Type B pancreatic cell (in vitro differentiated cells): ENCODE results near the gene PIGX. TPM values are rescaled to one million over a fixed set of nuclear protein-coding genes. Genes with fewer than 3 reads are reported as not detected.

Experiments
- DNase-seq: peaks from one replicate; pipeline ENCODE4 v3.0.0; 2021; ENCODE audit warnings: mixed read lengths; ENCODE audit not compliant: unreplicated experiment; ENCODE audit errors: extremely low spot score
- H3K27ac Mint-ChIP-seq: 2 replicates; pipeline ENCODE4 v1.8.0; 2021; ENCODE audit warnings: mild to moderate bottlenecking, mixed read lengths
- H3K27me3 Mint-ChIP-seq: 2 replicates; pipeline ENCODE4 v1.8.0; 2021; ENCODE audit warnings: mixed read lengths
- H3K36me3 Mint-ChIP-seq: 2 replicates; pipeline ENCODE4 v1.8.0; 2021; ENCODE audit warnings: mixed read lengths
- H3K4me1 Mint-ChIP-seq: one replicate; pipeline ENCODE4 v1.8.0; 2021; ENCODE audit warnings: mixed read lengths; ENCODE audit not compliant: unreplicated experiment
- H3K4me3 Mint-ChIP-seq: 2 replicates; pipeline ENCODE4 v1.8.0; 2021; ENCODE audit warnings: mild to moderate bottlenecking, mixed read lengths
- H3K9me3 Mint-ChIP-seq: 2 replicates; pipeline ENCODE4 v1.8.0; 2021; ENCODE audit warnings: mixed read lengths
- total RNA-seq: library from RNA; stranded (reverse); gene quantifications from 2 replicates; pipeline ENCODE4 v1.2.1, GENCODE V29; 2021; ENCODE audit warnings: low replicate concordance
- TF ChIP-seq, protein P1 (sequence below): fragments of 200-600 bp; sonication (generic); conservative IDR thresholded peaks from 2 replicates; pipeline ENCODE4 v1.5.0; 2021; ENCODE audit warnings: antibody characterized with exemption, mild to moderate bottlenecking

Gene PIGX
- total RNA-seq, 1 donor from 2014 or later, result 26.9 TPM

DNA sequence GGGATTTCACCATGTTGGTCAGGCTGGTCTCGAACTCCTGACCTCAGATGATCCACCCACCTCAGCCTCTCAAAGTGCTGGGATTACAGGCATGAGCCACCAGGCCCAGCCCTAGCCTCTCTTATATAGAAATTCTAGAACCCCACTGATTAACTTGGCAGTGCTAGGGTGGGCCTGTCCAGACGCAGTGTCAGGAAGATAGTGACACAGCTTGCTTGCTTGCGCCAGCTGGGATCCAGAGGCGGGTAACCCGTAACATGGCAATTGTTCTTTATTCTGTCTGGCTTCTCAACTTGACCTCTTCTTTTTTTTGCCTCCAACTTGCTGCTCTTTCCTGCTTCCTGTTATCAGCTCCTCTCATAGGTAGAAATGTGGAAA lies 16.3 kb upstream of the PIGX start:
- Mint-ChIP-seq H3K9me3 (no peaks in the 10 kb centered on the region), H3K4me1 (no peaks in the 10 kb centered on the region), H3K4me3 (no peak overlapping the region), H3K27ac (no peak overlapping the region), H3K36me3 (no peaks in the 10 kb centered on the region), H3K27me3 (peaks cover 4% of the 10 kb centered on the region)
- TF ChIP-seq, protein P1, sequence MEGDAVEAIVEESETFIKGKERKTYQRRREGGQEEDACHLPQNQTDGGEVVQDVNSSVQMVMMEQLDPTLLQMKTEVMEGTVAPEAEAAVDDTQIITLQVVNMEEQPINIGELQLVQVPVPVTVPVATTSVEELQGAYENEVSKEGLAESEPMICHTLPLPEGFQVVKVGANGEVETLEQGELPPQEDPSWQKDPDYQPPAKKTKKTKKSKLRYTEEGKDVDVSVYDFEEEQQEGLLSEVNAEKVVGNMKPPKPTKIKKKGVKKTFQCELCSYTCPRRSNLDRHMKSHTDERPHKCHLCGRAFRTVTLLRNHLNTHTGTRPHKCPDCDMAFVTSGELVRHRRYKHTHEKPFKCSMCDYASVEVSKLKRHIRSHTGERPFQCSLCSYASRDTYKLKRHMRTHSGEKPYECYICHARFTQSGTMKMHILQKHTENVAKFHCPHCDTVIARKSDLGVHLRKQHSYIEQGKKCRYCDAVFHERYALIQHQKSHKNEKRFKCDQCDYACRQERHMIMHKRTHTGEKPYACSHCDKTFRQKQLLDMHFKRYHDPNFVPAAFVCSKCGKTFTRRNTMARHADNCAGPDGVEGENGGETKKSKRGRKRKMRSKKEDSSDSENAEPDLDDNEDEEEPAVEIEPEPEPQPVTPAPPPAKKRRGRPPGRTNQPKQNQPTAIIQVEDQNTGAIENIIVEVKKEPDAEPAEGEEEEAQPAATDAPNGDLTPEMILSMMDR, result no peak
- no peak for DNase-seq

DNA sequence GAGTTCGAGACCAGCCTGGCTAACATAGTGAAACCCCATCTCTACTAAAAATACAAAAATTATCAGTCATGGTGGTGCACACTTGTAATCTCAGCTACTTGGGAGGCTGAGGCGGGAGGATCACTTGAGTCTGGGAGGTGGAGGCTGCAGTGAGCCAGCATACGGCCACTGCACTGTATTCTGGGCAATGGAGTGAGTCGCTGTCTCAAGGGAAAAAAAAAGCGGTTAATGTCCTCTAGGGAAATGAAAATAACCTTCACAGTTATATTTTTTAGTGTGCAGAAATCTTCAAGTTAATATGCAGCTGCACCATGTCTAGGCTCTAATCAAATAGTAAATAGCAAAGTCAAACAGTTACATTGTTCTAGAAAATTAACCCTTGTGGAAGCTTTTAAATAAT lies 14.9 kb upstream of the PIGX start:
- Mint-ChIP-seq H3K4me1 (no peaks in the 10 kb centered on the region), H3K9me3 (no peaks in the 10 kb centered on the region), H3K36me3 (no peaks in the 10 kb centered on the region), H3K4me3 (no peak overlapping the region), H3K27me3 (no peaks in the 10 kb centered on the region), H3K27ac (no peak overlapping the region)
- no peak for DNase-seq
- TF ChIP-seq, protein P1, result no peak

DNA sequence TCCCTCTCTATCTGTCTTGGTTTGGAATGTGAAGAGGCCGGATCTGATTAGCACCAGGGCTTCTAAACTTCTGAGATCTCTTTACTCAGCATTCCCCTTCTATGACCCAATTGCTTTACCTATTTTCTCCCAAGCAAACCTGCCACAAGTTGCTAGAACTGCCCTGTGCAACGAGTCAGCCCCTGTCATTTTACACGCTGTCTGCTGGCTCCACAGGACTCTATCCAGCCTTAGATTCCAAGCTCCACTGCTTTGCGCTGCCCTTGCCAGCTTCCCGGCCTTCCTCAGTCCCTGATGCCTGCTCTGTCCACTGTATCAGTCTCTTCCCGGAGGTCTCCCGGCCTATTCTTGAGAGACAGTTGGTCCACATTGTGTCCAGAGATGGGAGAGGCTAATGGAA lies 12.4 kb upstream of the PIGX start:
- Mint-ChIP-seq H3K4me1 (no peaks in the 10 kb centered on the region), H3K27ac (no peak overlapping the region), H3K9me3 (no peaks in the 10 kb centered on the region), H3K4me3 (no peak overlapping the region), H3K27me3 (no peaks in the 10 kb centered on the region), H3K36me3 (no peaks in the 10 kb centered on the region)
- DNase-seq, result no peak
- TF ChIP-seq, protein P1, result no peak

DNA sequence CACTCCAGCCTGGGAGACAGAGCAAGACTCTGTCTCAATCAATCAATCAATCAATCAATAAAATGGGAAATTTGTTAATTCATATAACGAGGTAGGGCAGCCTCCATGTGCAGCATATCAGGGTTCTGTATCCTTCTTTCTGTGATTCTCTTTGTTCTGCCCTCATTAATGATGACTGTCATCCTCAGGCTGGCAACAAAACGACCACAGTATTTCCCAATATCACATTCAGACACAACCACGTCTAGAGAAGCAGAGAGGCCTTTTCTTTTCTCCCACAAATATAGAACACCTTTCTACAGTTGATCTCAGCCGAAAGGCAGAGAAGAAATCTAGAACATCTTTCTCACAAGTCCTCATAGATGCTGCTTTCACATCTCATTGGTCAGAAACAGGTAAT lies 11.4 kb upstream of the PIGX start:
- Mint-ChIP-seq H3K27ac (no peak overlapping the region), H3K36me3 (no peaks in the 10 kb centered on the region), H3K27me3 (no peaks in the 10 kb centered on the region), H3K4me3 (no peak overlapping the region), H3K4me1 (no peaks in the 10 kb centered on the region), H3K9me3 (no peaks in the 10 kb centered on the region)
- TF ChIP-seq, protein P1, result no peak
- no peak for DNase-seq

DNA sequence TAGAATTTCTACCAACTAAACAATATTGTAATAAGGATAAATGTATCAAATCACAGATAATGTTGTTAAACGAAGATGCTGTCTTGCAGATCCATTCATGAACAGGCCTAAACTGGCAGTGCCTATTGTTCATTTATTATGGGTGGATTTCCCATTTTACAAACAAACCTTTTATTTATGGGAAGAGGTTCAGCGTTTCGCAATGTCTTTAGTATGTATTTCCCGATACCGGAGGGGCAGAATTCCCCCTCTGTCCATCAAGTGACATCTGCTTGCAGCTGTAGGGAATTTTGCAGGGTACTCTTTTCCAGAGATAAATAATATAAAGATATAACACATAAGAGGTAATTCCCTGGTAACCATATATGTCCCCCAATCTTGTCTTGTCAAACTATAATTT lies 5.8 kb upstream of the PIGX start:
- Mint-ChIP-seq H3K9me3 (no peaks in the 10 kb centered on the region), H3K4me3 (no peak overlapping the region), H3K36me3 (no peaks in the 10 kb centered on the region), H3K27me3 (no peaks in the 10 kb centered on the region), H3K27ac (no peak overlapping the region), H3K4me1 (peaks cover 1% of the 10 kb centered on the region)
- DNase-seq, result no peak
- TF ChIP-seq, protein P1, result no peak

DNA sequence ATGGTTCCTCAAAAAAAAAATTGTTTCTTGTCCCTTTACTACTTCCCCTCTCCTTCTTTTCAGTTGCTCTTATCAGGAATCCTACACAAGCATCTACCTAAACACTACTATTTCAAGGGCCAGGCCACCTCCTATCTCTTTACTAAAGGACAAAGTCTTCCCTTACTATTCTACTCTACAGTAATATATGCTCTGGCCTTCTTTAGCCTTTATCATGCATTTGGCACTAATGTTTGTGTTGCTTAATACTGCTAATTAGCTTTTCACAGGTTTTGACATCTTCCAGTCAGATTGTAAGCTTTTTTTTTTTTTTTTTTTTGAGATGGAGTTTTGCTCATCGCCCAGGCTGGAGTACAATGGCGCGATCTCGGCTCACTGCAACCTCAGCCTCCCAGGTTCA lies 5.4 kb upstream of the PIGX start:
- Mint-ChIP-seq H3K4me1 (peaks cover 5% of the 10 kb centered on the region), H3K27ac (no peak overlapping the region), H3K4me3 (no peak overlapping the region), H3K36me3 (no peaks in the 10 kb centered on the region), H3K9me3 (no peaks in the 10 kb centered on the region), H3K27me3 (no peaks in the 10 kb centered on the region)
- TF ChIP-seq, protein P1, result no peak
- DNase-seq, result no peak
